Epithelial cell of esophagus (primary cell): ENCODE data around the gene MS4A8.

Experiments used
- DNase-seq: peaks from one replicate; pipeline ENCODE4 v3.0.0; 2010; ENCODE audit warnings: low read depth
- H3K4me3 ChIP-seq: 2 replicates; pipeline ENCODE4 v1.5.1; 2011; ENCODE audit warnings: mild to moderate bottlenecking, low read length, control low read depth
- CTCF ChIP-seq: IDR thresholded peaks from 2 replicates; pipeline ENCODE4 v1.5.1; 2011; ENCODE audit warnings: low read depth, mild to moderate bottlenecking, low read length, control low read depth, inconsistent platforms; ENCODE audit not compliant: insufficient read depth; ENCODE audit errors: missing control alignments

Gene MS4A8

GRCh38 chr11:60743058-60743457, 43.6 kb downstream of the MS4A8 start:
- no peak overlapping the region for H3K4me3 ChIP-seq
- DNase-seq, result no peak
- TF ChIP-seq CTCF, result no peak

DNA sequence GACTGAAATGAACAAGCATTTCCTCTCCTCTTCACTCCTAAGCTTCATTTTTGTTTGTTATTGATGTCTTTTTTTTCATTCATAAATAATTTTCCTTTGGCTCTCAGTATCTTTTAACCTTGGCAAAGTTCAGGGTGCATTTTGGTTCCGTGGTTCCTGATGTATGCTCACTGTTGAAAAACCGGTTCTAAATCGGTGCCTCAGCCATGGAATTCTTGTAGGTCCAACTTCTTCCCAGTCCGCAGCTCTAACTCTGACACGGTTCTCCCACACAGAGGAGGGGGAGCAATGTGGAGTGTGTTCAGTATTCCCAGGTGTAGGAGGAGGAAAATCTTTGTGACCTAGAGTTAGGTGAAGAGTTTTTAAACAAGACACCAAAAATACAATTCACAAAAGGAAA, 44.7 kb downstream of the MS4A8 start:
- no peak overlapping the region for H3K4me3 ChIP-seq
- DNase-seq, result no peak
- no peak for TF ChIP-seq CTCF

DNA sequence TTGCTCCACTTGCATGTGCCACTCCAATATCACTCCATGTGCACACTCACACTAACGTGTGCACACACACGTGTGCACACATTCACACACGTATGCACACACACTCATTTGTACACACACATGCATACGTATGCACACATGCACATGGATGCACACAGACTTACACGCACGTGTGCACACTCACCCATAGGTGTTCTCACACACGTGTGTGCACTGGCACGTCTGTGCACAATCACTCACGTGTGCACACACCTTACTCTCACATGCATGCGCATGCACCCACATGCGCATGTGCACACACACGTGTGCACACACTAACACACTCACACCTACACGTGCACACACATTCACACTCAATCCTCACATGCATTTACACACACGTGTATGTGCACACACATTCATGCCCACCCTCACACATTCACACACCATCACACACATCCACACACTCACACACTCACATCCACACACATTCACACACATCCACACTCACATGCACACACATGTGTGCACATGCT, 48.0 kb downstream of the MS4A8 start:
- no peak overlapping the region for H3K4me3 ChIP-seq
- TF ChIP-seq CTCF, result no peak
- DNase-seq, result no peak

DNA sequence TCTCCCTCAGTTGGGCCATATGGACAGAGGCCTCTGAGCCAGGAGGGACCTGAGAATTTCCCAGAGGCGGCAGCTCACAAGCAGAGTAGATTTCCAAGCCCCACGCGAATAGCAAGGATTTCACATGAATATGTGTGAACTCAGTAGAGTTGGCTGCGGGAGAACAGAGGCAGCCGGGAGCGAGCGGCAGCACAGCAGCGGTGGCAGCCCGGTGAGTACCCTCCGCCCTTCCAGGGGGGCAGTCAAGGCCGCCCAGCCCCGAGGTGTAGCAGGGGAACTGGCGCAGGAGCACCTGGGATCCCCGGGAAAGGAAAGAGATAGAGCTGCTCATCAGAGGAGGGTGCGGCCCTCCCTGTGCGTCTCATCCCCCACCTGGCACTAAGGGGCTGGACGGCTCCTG, 48.8 kb downstream of the MS4A8 start:
- H3K4me3 ChIP-seq, result no peak overlapping the region
- TF ChIP-seq CTCF, result no peak
- no peak for DNase-seq

GRCh38 chr11:60748821-60749220, 49.4 kb downstream of the MS4A8 start:
- no peak overlapping the region for H3K4me3 ChIP-seq
- no peak for TF ChIP-seq CTCF
- DNase-seq, result no peak

DNA sequence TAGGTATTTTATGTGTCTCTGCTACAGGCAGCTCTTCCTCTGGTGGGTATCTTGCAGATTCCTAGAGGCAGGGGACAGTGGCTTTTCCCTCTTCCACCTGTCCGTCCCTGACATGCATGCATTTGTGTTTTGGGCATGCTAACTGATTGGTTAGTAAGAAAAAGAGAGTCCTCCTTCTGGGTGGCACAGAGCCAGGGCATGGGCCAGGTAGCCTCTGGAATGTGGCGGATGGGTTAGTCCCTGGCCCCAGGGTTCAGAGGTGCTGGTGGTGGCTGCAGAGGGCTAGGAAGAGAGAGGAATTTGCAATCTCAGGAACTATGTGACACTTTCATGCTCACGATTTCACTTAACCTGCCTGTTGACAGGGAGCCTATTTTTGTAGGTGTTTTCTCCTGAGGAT, 51.5 kb downstream of the MS4A8 start:
- no peak for TF ChIP-seq CTCF
- DNase-seq, result no peak
- H3K4me3 ChIP-seq, result no peak overlapping the region

DNA sequence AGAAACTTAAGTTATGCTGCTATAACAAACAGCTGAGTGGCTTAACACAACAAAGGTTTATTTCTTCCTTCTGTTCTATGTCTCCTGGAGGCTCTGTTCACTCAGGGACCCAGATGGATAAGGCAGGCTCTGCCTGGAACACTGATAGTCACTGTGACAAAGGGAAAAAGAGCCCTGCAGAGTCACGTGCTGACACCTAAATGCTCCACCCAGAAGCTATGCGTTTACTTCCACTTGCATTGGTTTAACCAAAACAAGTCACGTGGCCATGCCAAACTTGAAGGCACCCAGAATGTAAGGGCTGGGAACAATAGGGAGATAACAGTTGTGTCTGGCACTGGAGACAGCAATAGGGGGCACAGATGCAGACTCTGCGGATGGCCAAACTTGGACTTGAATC, 53.9 kb downstream of the MS4A8 start:
- no peak overlapping the region for H3K4me3 ChIP-seq
- no peak for TF ChIP-seq CTCF
- no peak for DNase-seq
